HCT116 (cell line): ENCODE data around the gene FTO. TPM values are rescaled to one million over a fixed set of nuclear protein-coding genes. Genes with fewer than 3 reads are reported as not detected.

Experiments used
- ATAC-seq: fragments of 200-7000 bp; cut with Tn5 transposase; 2 replicates; pipeline ENCODE4 v1.9.1; 2020; ENCODE audit warnings: mild to moderate bottlenecking, moderate library complexity
- BruUV-seq: library from RNA; stranded (reverse); fragments of 400-500 nt; replicated peaks from 2 replicates; lab custom pipeline; 2021; lab: Mats Ljungman, UMichigan
- CTCF ChIA-PET: fragments of 300-600 bp; sonication (Branson Sonifier 250); formaldehyde crosslinking; loops from one replicate; lab custom pipeline; 2021; ENCODE audit warnings: antibody characterized with exemption; lab: Charles Lee
- POLR2A ChIA-PET: fragments of 300-600, 350-600 bp; sonication (Branson Sonifier 250); formaldehyde crosslinking; loops from one replicate; lab custom pipeline; 2021; ENCODE audit warnings: antibody characterized with exemption; lab: Charles Lee
- RAD21 ChIA-PET, 2 experiments: fragments of 300-600 bp; sonication (Branson Sonifier 250); formaldehyde crosslinking; loops; one replicate each; lab custom pipeline; 2023; ENCODE audit warnings: low total read pairs in 2 of 2; ENCODE audit not compliant: uncharacterized antibody in 2 of 2, unreplicated experiment in 2 of 2, low non-redundant PET in 1 of 2; lab: Charles Lee
- DNase-seq: peaks from one replicate; pipeline ENCODE4 v3.0.0-alpha.2; 2010; ENCODE audit warnings: low read depth, low spot score
- H2AFZ ChIP-seq: fragments of 200-600 bp; shearing (Covaris generic), sonication (generic); 2 replicates; pipeline ENCODE4 v1.6.1; 2017; ENCODE audit warnings: low read depth, mixed run types, mixed read lengths, antibody characterized with exemption, low read length; ENCODE audit not compliant: poor library complexity, severe bottlenecking
- H3K27ac ChIP-seq: 2 replicates; pipeline ENCODE4 v1.5.1; 2012; ENCODE audit warnings: low read depth, low read length
- H3K27me3 ChIP-seq: fragments of 200-600 bp; sonication (generic); 2 replicates; pipeline ENCODE4 v1.6.1; 2016; ENCODE audit warnings: mixed run types, low read length, mixed read lengths; ENCODE audit not compliant: insufficient read depth
- H3K36me3 ChIP-seq, 2 experiments: fragments of 200-500 bp in 1 of 2; fragments of 200-600 bp in 1 of 2; sonication (Bioruptor generic) in 1 of 2; sonication (generic) in 1 of 2; 2 replicates each; pipeline versions ENCODE4 v1.5.1 to v1.6.1; 2014 to 2016; ENCODE audit warnings: low read length in 2 of 2, inconsistent platforms in 1 of 2, mixed read lengths in 1 of 2, mixed run types in 1 of 2; ENCODE audit not compliant: insufficient read depth in 2 of 2, control insufficient read depth in 1 of 2
- H3K4me1 ChIP-seq, 2 experiments: fragments of 200-600 bp in 1 of 2; sonication (generic) in 1 of 2; 2 replicates each; pipeline versions ENCODE4 v1.5.1 to v1.6.1; 2012 to 2017; ENCODE audit warnings: low read length in 2 of 2, inconsistent platforms in 1 of 2, mild to moderate bottlenecking in 1 of 2, mixed read lengths in 1 of 2, mixed run types in 1 of 2, moderate library complexity in 1 of 2; ENCODE audit not compliant: insufficient read depth in 2 of 2, control insufficient read depth in 1 of 2
- H3K4me2 ChIP-seq: fragments of 200-600 bp; sonication (generic); 2 replicates; pipeline ENCODE4 v1.6.1; 2017; ENCODE audit warnings: mixed run types, low read length, mixed read lengths
- H3K4me3 ChIP-seq, 2 experiments: fragments of 200-600 bp in 1 of 2; sonication (generic) in 1 of 2; replicated peaks in 1 of 2; 2 replicates each; pipeline ENCODE4 v1.5.1; 2011 to 2016; ENCODE audit warnings: low read length in 2 of 2, control low read depth in 1 of 2, low read depth in 1 of 2, mild to moderate bottlenecking in 1 of 2, mixed read lengths in 1 of 2, mixed run types in 1 of 2
- H3K79me2 ChIP-seq: fragments of 200-600 bp; sonication (generic); 2 replicates; pipeline ENCODE4 v1.6.1; 2017; ENCODE audit warnings: mild to moderate bottlenecking, mixed run types, low read length, moderate library complexity, mixed read lengths; ENCODE audit not compliant: insufficient read depth
- H3K9ac ChIP-seq: fragments of 200-600 bp; sonication (generic); 2 replicates; pipeline ENCODE4 v1.6.1; 2016; ENCODE audit warnings: low read length, mixed read lengths
- H3K9me2 ChIP-seq: fragments of 200-600 bp; sonication (generic), shearing (Covaris generic); 2 replicates; pipeline ENCODE4 v1.6.1; 2017; ENCODE audit warnings: mixed run types, mild to moderate bottlenecking, moderate library complexity; ENCODE audit not compliant: insufficient read depth
- H3K9me3 ChIP-seq, 2 experiments: fragments of 200-500 bp in 1 of 2; fragments of 200-600 bp in 1 of 2; sonication (Bioruptor generic) in 1 of 2; sonication (generic) in 1 of 2; 2 replicates each; pipeline ENCODE4 v1.6.1; 2014 to 2017; ENCODE audit warnings: low read length in 2 of 2, mixed read lengths in 2 of 2, inconsistent platforms in 1 of 2, low read depth in 1 of 2, mild to moderate bottlenecking in 1 of 2, mixed run types in 1 of 2, moderate library complexity in 1 of 2; ENCODE audit not compliant: control insufficient read depth in 1 of 2, insufficient read depth in 1 of 2
- H4K20me1 ChIP-seq: fragments of 200-600 bp; sonication (generic), shearing (Covaris generic); 2 replicates; pipeline ENCODE4 v1.6.1; 2017; ENCODE audit warnings: mixed run types, mild to moderate bottlenecking, moderate library complexity; ENCODE audit not compliant: insufficient read depth
- ATF3 ChIP-seq: IDR thresholded peaks from 2 replicates; pipeline ENCODE4 v1.6.1; 2012
- CEBPB ChIP-seq: IDR thresholded peaks from 2 replicates; pipeline ENCODE4 v1.6.1; 2012; ENCODE audit warnings: low read depth
- CTCF ChIP-seq, 3 experiments: fragments of 200-600 bp in 1 of 3; sonication (generic) in 1 of 3; IDR thresholded peaks in 2 of 3; conservative IDR thresholded peaks in 1 of 3; 2 replicates each; pipeline ENCODE4 v1.5.1; 2012 to 2017; ENCODE audit warnings: low read depth in 2 of 3, low read length in 2 of 3, antibody characterized with exemption in 1 of 3, borderline replicate concordance in 1 of 3, control low read depth in 1 of 3, mild to moderate bottlenecking in 1 of 3, mixed read lengths in 1 of 3, mixed run types in 1 of 3, moderate library complexity in 1 of 3; ENCODE audit not compliant: insufficient read depth in 1 of 3
- ELF1 ChIP-seq: IDR thresholded peaks from 2 replicates; pipeline ENCODE4 v1.6.1; 2012; ENCODE audit warnings: low read depth, borderline replicate concordance
- EZH2 ChIP-seq: fragments of 200-600 bp; sonication (generic); IDR thresholded peaks from 2 replicates; pipeline ENCODE4 v1.6.1; 2017; ENCODE audit warnings: antibody characterized with exemption, mixed run types
- EZH2phosphoT487 ChIP-seq: fragments of 200-600 bp; IDR thresholded peaks from 2 replicates; pipeline ENCODE4 v1.6.1; 2018; ENCODE audit warnings: antibody characterized with exemption, borderline replicate concordance
- FOSL1 ChIP-seq: IDR thresholded peaks from 2 replicates; pipeline ENCODE4 v1.6.1; 2012; ENCODE audit warnings: low read depth
- MAX ChIP-seq: IDR thresholded peaks from 2 replicates; pipeline ENCODE4 v1.6.1; 2012
- POLR2AphosphoS5 ChIP-seq: IDR thresholded peaks from 2 replicates; pipeline ENCODE4 v1.6.1; 2011; ENCODE audit warnings: mild to moderate bottlenecking, low read depth, low read length, moderate library complexity
- SIN3A ChIP-seq: IDR thresholded peaks from 2 replicates; pipeline ENCODE4 v1.6.1; 2012; ENCODE audit warnings: low read depth
- SP1 ChIP-seq: IDR thresholded peaks from 2 replicates; pipeline ENCODE4 v1.6.1; 2012; ENCODE audit warnings: low read depth
- TCF7L2 ChIP-seq: IDR thresholded peaks from 2 replicates; pipeline ENCODE4 v1.7.0; 2011; ENCODE audit warnings: borderline replicate concordance, inconsistent platforms; ENCODE audit not compliant: insufficient read depth, insufficient read length; ENCODE audit errors: extremely low read depth
- YY1 ChIP-seq: IDR thresholded peaks from 2 replicates; pipeline ENCODE4 v1.6.1; 2011; ENCODE audit warnings: low read length, low read depth, moderate library complexity, mild to moderate bottlenecking; ENCODE audit not compliant: insufficient replicate concordance; ENCODE audit errors: extremely low read depth
- intact Hi-C: fragments of 100-400 bp; cut with micrococcal nuclease; formaldehyde crosslinking; loops from 2 replicates; pipeline ENCODE4 v1.10.0; 2022
- total RNA-seq: library from RNA; stranded (reverse); gene quantifications from one replicate; pipeline ENCODE4 v1.2.1, GENCODE V29; 2021; ENCODE audit not compliant: unreplicated experiment

The FTO gene
- total RNA-seq, 1 experiment from 2014 or later: 55.2 TPM

GRCh38 chr16:54194334-54194743 lies 490.4 kb downstream of the FTO start:
- no peaks in the 10 kb centered on the region for H3K9me3 ChIP-seq
- peak overlapping the region; percentile 13; the same call in 1 of the 2 replicates for H3K27ac ChIP-seq
- no peaks in the 10 kb centered on the region for H3K9me2 ChIP-seq
- no peak overlapping the region for H3K4me3 ChIP-seq
- H3K36me3 ChIP-seq: no peaks in the 10 kb centered on the region
- peaks cover 0 to 9% of the 10 kb centered on the region in 2 experiments; a peak in 3 of 4 replicates for H3K4me1 ChIP-seq
- no TSS peak for BruUV-seq
- no peak overlapping the region for H3K9ac ChIP-seq
- peak overlapping the region; percentile 38 for H2AFZ ChIP-seq
- H3K79me2 ChIP-seq: no peaks in the 10 kb centered on the region
- no peak for TF ChIP-seq EZH2
- TF ChIP-seq FOSL1: no peak
- no peak for TF ChIP-seq TCF7L2
- no peak for TF ChIP-seq MAX
- no peak for TF ChIP-seq SP1
- H4K20me1 ChIP-seq: no peaks in the 10 kb centered on the region
- CTCF ChIA-PET: no interaction called here
- no peaks in the 10 kb centered on the region; the same call in 1 of the 2 replicates for H3K27me3 ChIP-seq
- intact Hi-C loops: loop anchor here (5.0 to 10.0 kb wide), 2 partner anchors 427 to 1060 kb away; no protein-coding TSS in a partner anchor
- peak overlapping the region; percentile 63; the same call in 1 of the 2 replicates for H3K4me2 ChIP-seq
- ATAC-seq (no peak), DNase-seq (no peak)
- RAD21 ChIA-PET: no interaction called here
- POLR2A ChIA-PET: no interaction called here

- DNase-seq (no peak), ATAC-seq (no peak)
- Histone ChIP-seq H3K27me3 (no peaks in the 10 kb centered on the region), H3K4me2 (no peak overlapping the region), H4K20me1 (no peaks in the 10 kb centered on the region), H2AFZ (no peak overlapping the region), H3K9ac (no peak overlapping the region), H3K79me2 (no peaks in the 10 kb centered on the region), H3K27ac (no peak overlapping the region), H3K4me3 (no peak overlapping the region), H3K36me3 (no peaks in the 10 kb centered on the region), H3K9me2 (no peaks in the 10 kb centered on the region), H3K4me1 (peaks cover 0 to 9% of the 10 kb centered on the region in 2 experiments; a peak in 3 of 4 replicates), H3K9me3 (no peaks in the 10 kb centered on the region)
- RAD21 ChIA-PET: no interaction called here
- CTCF ChIA-PET: no interaction called here
- no TSS peak for BruUV-seq
- POLR2A ChIA-PET: no interaction called here
- TF ChIP-seq YY1 (no peak), EZH2phosphoT487 (no peak), ELF1 (no peak), CEBPB (no peak), CTCF (IDR thresholded peaks at IDR 0.05 in 2 of 3, conservative IDR thresholded peaks at IDR 0.05 in 1 of 3; ENCODE audit: borderline replicate concordance in 1 of 3, insufficient read depth in 1 of 3, low read depth in 2 of 3, low read length in 2 of 3) (no peak), ATF3 (no peak), POLR2AphosphoS5 (no peak), EZH2 (no peak), TCF7L2 (no peak), SIN3A (no peak), SP1 (no peak), MAX (no peak), FOSL1 (no peak)
- intact Hi-C loops: loop anchor here (10.0 kb wide), 1 partner anchor 1057 kb away; no protein-coding TSS in a partner anchor
These were observed 493.8 kb downstream of the FTO start for GRCh38 chr16:54197758-54198157.
